Muscle layer of colon (tissue), 2 donors: Measurements from ENCODE around the gene MEMO1.
"Not testable (repeated sequence)": the region's sequence is repeated elsewhere in the genome, so short reads cannot be mapped to it uniquely, and the experiment has no call there.

ENCODE experiments used
- H3K27ac ChIP-seq: one replicate; pipeline ENCODE4 v1.7.0; 2013; ENCODE audit warnings: low read depth, mild to moderate bottlenecking, low read length, moderate library complexity
- H3K27me3 ChIP-seq, 2 donors: one replicate each; pipeline ENCODE4 v1.7.0; 2013; ENCODE audit warnings: low read length in 2 of 2, mild to moderate bottlenecking in 2 of 2; ENCODE audit not compliant: insufficient read depth in 2 of 2, control insufficient read depth in 1 of 2
- H3K36me3 ChIP-seq: one replicate; pipeline ENCODE4 v1.7.0; 2013; ENCODE audit warnings: mild to moderate bottlenecking, low read length; ENCODE audit not compliant: insufficient read depth
- H3K4me1 ChIP-seq: one replicate; pipeline ENCODE4 v1.7.0; 2013; ENCODE audit warnings: mild to moderate bottlenecking, low read length; ENCODE audit not compliant: insufficient read depth
- H3K4me3 ChIP-seq, 2 donors: one replicate each; pipeline ENCODE4 v1.7.0; 2013; ENCODE audit warnings: low read length in 2 of 2, low read depth in 1 of 2, mild to moderate bottlenecking in 1 of 2, moderate library complexity in 1 of 2
- H3K9ac ChIP-seq: one replicate; pipeline ENCODE4 v1.7.0; 2013; ENCODE audit warnings: low read length
- H3K9me3 ChIP-seq: one replicate; pipeline ENCODE4 v1.7.0; 2013; ENCODE audit warnings: mild to moderate bottlenecking, low read length
- donor health status: abdominal sarcoma.
- donor health status: Adenocarcinoma of cecum.

Gene MEMO1

DNA sequence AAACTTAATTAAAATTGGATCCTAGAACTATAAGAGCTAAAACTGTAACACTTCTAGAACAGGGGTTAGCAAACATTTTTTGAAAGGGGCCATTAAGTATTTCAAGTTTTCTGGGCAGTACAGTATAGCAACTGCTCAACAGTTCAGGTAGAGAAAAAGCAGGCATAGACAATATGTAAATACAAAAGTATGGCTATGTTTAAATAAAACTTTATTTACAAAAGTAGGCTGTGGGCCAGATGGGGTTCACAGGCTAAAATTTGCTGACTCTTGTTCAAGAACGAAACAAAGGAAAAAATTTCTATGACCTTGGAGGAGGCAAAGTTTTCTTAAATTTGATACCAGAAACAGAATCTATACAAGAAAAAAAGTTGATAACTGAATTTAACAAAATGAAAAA, 114.5 kb downstream of the MEMO1 start:
- H3K27me3 ChIP-seq = no peaks in the 10 kb centered on the region
- no peaks in the 10 kb centered on the region for H3K36me3 ChIP-seq
- no peak overlapping the region for H3K9ac ChIP-seq
- no peaks in the 10 kb centered on the region for H3K9me3 ChIP-seq
- no peaks in the 10 kb centered on the region for H3K4me1 ChIP-seq
- H3K27ac ChIP-seq = no peak overlapping the region
- H3K4me3 ChIP-seq = no peak overlapping the region

DNA sequence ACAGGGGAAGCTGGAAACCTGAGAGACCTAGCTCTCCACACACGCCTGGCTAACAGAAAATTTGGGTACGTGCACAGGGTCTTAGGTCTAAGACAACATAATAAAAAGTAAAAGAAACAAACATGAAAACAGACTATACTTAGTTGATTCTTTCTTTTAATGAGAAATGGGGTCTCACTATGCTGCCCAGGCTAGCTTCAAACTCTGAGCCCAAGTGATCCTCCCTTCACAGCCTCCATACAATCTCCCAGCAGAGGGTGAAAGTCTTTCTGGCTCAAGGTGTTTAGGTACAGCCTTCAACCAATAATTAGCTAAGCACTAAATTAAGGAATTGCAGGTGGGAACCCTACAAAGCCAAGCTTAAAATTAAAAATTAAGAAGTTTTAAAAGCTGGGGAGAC, 116.2 kb downstream of the MEMO1 start:
- Histone ChIP-seq H3K36me3 (no peaks in the 10 kb centered on the region), H3K9ac (no peak overlapping the region), H3K9me3 (no peaks in the 10 kb centered on the region), H3K27ac (no peak overlapping the region), H3K27me3 (no peaks in the 10 kb centered on the region), H3K4me1 (no peaks in the 10 kb centered on the region), H3K4me3 (no peak overlapping the region)

DNA sequence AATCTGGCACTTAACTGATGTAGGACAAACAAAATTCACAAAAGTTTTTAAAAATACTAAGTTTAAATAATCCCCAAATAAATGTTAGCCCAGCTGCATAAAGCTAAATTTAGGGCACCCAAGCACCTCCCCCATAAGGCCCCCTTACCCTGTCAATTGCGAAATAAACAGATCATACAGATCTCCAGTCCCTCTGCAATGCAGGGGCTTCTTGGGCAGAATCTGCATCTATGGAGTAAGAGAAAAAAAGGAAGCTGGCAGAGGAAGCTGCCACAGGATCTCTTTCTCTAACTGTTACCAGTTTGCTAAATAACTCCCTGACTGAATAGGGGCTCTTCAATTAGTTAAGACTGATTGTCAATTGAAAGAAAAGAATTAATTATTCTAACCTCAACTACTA, 117.7 kb downstream of the MEMO1 start:
- no peak overlapping the region for H3K4me3 ChIP-seq
- H3K9me3 ChIP-seq = no peaks in the 10 kb centered on the region
- no peaks in the 10 kb centered on the region for H3K4me1 ChIP-seq
- no peak overlapping the region for H3K9ac ChIP-seq
- H3K27ac ChIP-seq = no peak overlapping the region
- H3K27me3 ChIP-seq = no peaks in the 10 kb centered on the region
- H3K36me3 ChIP-seq = no peaks in the 10 kb centered on the region

DNA sequence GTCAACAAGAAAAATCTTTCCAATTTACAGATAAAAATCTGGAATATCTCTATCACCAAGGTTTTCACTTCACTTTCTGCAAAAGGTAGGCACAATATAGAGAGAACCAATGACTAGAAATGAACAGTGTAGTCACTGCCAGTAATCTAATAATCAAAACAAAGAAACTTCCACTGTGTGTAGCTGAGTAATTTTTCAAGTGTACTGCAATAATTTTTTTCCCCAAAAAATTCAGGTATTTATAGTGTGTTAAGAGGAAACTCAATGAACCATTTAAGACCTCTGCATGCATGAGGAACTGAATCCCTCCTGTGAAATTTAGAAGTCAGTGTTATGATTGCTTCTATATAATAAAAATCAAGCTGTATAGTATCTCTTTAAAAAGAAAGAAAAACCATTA, 121.8 kb downstream of the MEMO1 start:
- H3K36me3 ChIP-seq = no peaks in the 10 kb centered on the region
- H3K27ac ChIP-seq = no peak overlapping the region
- H3K4me1 ChIP-seq = no peaks in the 10 kb centered on the region
- H3K27me3 ChIP-seq = no peaks in the 10 kb centered on the region
- H3K9ac ChIP-seq = no peak overlapping the region
- H3K4me3 ChIP-seq = no peak overlapping the region
- H3K9me3 ChIP-seq = no peaks in the 10 kb centered on the region

DNA sequence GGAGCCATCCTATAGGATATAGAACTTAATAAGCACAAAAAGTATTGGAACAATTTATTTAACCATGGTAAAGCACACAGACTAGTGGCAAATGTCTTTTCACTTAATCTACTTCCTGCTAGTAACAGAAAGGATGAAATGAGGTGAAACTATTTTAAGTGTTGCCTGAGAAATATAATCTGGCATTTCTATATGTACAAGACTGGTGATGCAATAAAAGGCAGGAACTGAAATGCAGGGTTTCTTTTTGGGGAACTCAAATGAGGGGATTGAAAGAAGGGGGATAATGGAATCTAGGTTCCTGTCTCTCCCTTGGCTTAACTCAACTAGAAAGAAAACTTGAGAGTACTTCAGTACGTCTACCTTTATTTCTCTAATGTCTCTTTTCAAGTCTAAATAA, 122.3 kb downstream of the MEMO1 start:
- Histone ChIP-seq H3K27ac (no peak overlapping the region), H3K27me3 (no peaks in the 10 kb centered on the region)

DNA sequence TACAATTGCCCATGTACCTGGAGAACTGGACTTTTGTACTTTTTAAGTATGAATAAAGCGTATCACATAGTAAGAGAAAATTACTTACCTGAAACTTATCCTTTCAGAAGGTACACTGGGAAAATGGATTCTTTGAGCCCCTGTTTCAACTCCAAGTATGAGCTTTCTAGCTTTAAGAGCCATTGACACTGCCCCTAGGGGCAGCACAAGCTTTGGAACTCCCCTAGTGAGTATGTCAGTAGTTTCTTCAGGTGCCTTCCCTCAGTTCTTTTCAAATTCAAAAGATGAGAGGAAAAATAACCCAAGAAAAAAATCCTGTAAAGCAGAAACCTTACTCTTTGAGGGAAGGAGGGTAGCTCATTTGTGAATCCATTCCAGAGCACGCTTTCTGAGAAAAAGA, 124.1 kb downstream of the MEMO1 start:
- Histone ChIP-seq H3K4me3 (no peak overlapping the region), H3K9me3 (no peaks in the 10 kb centered on the region), H3K27ac (no peak overlapping the region), H3K36me3 (no peaks in the 10 kb centered on the region), H3K9ac (no peak overlapping the region), H3K27me3 (no peaks in the 10 kb centered on the region), H3K4me1 (no peaks in the 10 kb centered on the region)

More for the DNA sequence above, 122.3 kb downstream of the MEMO1 start:
- Histone ChIP-seq H3K4me3 (no peak overlapping the region), H3K9me3 (no peaks in the 10 kb centered on the region), H3K9ac (no peak overlapping the region), H3K36me3 (no peaks in the 10 kb centered on the region), H3K4me1 (no peaks in the 10 kb centered on the region)

DNA sequence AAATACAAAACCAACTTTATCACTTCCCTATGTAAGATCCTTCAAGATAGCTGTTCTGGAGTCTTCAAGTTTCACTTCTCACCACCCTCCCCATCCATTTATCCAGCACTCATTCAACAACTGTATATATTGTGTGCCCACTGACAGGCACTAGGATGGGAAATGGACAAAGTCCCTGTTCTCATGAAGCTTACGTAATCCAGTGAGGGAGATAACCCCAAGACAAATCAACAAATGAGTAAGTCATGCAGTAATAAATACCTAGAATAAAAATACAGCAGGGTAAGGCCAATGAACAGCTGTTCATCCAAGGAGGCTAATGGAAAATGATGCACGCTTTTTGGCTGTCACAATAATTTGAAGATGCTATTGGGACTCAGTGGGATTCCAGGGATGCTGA, 133.8 kb downstream of the MEMO1 start:
- H3K27me3 ChIP-seq = no peaks in the 10 kb centered on the region
- no peak overlapping the region for H3K4me3 ChIP-seq
- no peaks in the 10 kb centered on the region for H3K4me1 ChIP-seq
- H3K9me3 ChIP-seq = no peaks in the 10 kb centered on the region
- H3K27ac ChIP-seq = no peak overlapping the region
- H3K9ac ChIP-seq = no peak overlapping the region
- H3K36me3 ChIP-seq = no peaks in the 10 kb centered on the region

DNA sequence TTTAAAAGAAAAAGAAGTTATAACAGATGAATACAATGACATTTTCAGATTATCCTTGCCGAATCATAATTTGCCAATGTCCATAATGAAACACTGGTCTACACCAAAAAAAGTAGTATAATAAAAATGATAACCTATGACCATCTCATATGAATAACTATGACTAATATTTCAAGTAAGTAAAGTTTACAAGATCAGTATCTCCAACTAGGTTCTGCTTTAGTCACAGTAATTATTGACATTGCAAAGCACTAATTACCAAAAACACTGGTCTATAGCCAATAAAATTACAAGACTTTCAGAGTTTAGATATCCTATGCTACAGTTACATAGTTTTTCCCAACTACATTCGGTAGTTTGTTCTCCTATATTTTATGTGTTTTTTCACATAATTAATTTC, 136.7 kb downstream of the MEMO1 start:
- no peaks in the 10 kb centered on the region for H3K36me3 ChIP-seq
- H3K27ac ChIP-seq = no peak overlapping the region
- H3K27me3 ChIP-seq = no peaks in the 10 kb centered on the region
- no peak overlapping the region for H3K4me3 ChIP-seq
- no peaks in the 10 kb centered on the region for H3K9me3 ChIP-seq
- H3K9ac ChIP-seq = no peak overlapping the region
- H3K4me1 ChIP-seq = no peaks in the 10 kb centered on the region

DNA sequence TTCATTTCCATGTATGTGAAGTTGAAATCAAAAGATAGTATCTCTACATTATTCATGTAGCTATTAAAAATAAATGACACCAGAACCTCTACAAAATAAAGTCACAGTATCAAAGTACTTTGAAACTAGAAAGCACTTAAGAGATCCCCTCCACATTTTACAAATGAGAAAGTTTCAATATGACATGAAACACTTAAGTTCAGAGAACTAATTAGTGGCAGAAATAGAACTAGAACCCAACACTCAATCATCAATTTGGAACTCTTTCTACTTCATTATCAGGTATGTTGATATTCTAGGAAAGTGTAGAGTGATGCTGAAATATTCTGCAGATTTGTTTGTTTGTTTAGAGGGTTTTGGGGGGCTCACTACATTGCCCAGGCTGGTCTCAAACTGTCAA, 145.6 kb downstream of the MEMO1 start:
- Histone ChIP-seq H3K4me3 (no peak overlapping the region), H3K4me1 (no peaks in the 10 kb centered on the region)

DNA sequence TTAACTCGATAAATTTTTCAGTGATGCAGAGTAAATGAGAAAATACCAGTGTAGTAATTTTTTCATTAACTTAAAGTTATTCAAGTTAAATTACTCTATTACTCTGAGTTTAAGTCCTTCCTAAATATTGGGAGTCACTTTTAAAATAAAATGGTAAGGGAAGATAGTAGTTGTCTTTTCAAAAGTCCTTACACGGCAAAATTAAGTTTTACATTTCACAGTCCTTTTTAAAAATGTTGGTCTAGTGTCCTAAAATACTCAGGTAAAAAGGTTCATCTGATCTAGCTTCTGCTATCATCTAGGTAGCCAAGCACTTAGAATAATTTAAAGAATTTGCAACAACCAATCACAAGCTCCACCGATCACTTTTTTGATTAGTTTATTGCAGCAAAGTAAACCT, 146.9 kb downstream of the MEMO1 start:
- H3K9ac ChIP-seq = no peak overlapping the region
- no peaks in the 10 kb centered on the region for H3K4me1 ChIP-seq
- H3K9me3 ChIP-seq = no peaks in the 10 kb centered on the region
- no peaks in the 10 kb centered on the region for H3K36me3 ChIP-seq
- H3K27me3 ChIP-seq = no peaks in the 10 kb centered on the region
- H3K4me3 ChIP-seq = no peak overlapping the region
- no peak overlapping the region for H3K27ac ChIP-seq

More for the DNA sequence above, 145.6 kb downstream of the MEMO1 start:
- Histone ChIP-seq H3K27me3 (no peaks in the 10 kb centered on the region), H3K9ac (no peak overlapping the region), H3K36me3 (no peaks in the 10 kb centered on the region), H3K9me3 (no peaks in the 10 kb centered on the region), H3K27ac (no peak overlapping the region)

DNA sequence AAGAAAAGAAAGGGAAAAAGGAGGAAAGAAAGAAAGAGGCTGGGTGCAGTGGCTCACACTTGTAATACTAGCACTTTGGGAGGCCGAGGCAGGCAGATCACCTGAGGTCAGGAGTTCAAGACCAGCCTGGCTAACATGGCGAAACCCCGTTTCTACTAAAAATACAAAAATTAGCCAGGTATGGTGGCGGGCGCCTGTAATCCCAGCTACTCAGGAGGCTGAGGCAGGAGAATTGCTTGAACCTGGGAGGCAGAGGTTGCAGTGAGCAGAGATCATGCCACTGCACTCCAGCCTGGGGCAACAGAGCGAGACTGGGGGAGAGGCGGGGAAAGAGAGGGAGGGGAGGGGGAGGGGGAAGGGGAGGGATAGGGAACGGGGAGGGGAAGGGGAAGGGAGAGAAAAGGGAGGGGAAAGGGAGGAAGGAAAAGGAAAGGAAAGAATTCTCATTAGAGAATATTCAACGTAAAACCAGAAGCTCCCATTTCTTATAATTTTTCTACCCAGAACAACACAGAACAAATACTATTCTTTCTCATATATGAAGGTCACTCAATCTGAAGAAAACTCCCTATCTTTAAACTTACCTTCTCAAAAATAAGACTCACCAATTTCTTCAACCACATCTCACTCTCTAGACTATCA, 147.7 kb downstream of the MEMO1 start:
- H3K4me1 ChIP-seq, H3K27me3 ChIP-seq, H3K4me3 ChIP-seq, H3K9me3 ChIP-seq, H3K9ac ChIP-seq, H3K36me3 ChIP-seq, H3K27ac ChIP-seq: not testable (repeated sequence)

DNA sequence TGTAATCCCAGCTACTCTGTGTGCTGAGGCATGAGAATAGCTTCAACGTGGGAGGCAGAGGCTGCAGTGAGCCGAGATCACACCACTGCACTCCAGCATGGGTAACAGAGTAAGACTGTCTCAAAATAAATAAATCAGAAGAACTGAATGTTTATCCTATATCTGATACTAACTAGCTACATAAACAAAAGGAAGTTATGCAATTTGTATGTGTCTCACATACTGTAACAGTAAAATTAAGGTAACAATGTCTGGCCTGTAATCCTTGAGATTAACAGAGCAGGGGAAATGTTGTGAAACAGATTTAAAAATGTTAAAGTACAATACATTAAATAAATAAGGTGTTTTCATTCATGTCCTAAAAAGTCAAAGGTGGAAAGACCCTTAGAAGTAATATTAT, 150.8 kb downstream of the MEMO1 start:
- H3K4me3 ChIP-seq = no peak overlapping the region
- no peak overlapping the region for H3K9ac ChIP-seq
- no peaks in the 10 kb centered on the region for H3K27me3 ChIP-seq
- no peak overlapping the region for H3K27ac ChIP-seq
- no peaks in the 10 kb centered on the region for H3K9me3 ChIP-seq
- no peaks in the 10 kb centered on the region for H3K4me1 ChIP-seq
- no peaks in the 10 kb centered on the region for H3K36me3 ChIP-seq
